Measurements from ENCODE around the gene NBPF9.
"Not testable (repeated sequence)": the region's sequence is repeated elsewhere in the genome, so short reads cannot be mapped to it uniquely, and the experiment has no call there.

NBPF9 gene

GRCh38 chr1:149012599-149012998 lies 90.8 kb downstream of the NBPF9 start:
- not testable (repeated sequence) for DNase-seq (ENCODE audit: low read depth)

GRCh38 chr1:149009761-149010160 lies 93.6 kb downstream of the NBPF9 start:
- DNase-seq (ENCODE audit: low read depth), result not testable (repeated sequence)

- not testable (repeated sequence) for DNase-seq (ENCODE audit: low read depth)
Measured at GRCh38 chr1:149008769-149009168, 94.6 kb downstream of the NBPF9 start.

GRCh38 chr1:149008326-149008725 lies 95.0 kb downstream of the NBPF9 start:
- not testable (repeated sequence) for DNase-seq (ENCODE audit: low read depth)
